HG03469 (cell line): Measurements from ENCODE around the gene CNTLN.
"Not testable (repeated sequence)": the region's sequence is repeated elsewhere in the genome, so short reads cannot be mapped to it uniquely, and the experiment has no call there.

Source experiments
- ATAC-seq: cut with Tn5 transposase; IDR thresholded peaks from one replicate; pipeline ENCODE4 v1.9.1; 2021; ENCODE audit warnings: mild to moderate bottlenecking, moderate library complexity, moderate number of reproducible peaks; ENCODE audit not compliant: unreplicated experiment

CNTLN gene

GRCh38 chr9:17185481-17186029 is 50.7 kb downstream of the CNTLN start:
- ATAC-seq: no peak

- no peak for ATAC-seq
These were observed 56.2 kb downstream of the CNTLN start for GRCh38 chr9:17191082-17191481.

- ATAC-seq: no peak
These were observed 69.8 kb downstream of the CNTLN start for GRCh38 chr9:17204611-17205152.

GRCh38 chr9:17216011-17216410 is 81.2 kb downstream of the CNTLN start:
- ATAC-seq: no peak

- ATAC-seq: no peak
These were observed 81.8 kb downstream of the CNTLN start for GRCh38 chr9:17216646-17217045.

GRCh38 chr9:17217272-17217671 is 82.4 kb downstream of the CNTLN start:
- no peak for ATAC-seq

- ATAC-seq: no peak
These were observed 84.4 kb downstream of the CNTLN start for GRCh38 chr9:17219261-17219660.

- no peak for ATAC-seq
These were observed 88.1 kb downstream of the CNTLN start for GRCh38 chr9:17222932-17223331.

- no peak for ATAC-seq
These were observed 90.6 kb downstream of the CNTLN start for GRCh38 chr9:17225407-17225806.

- ATAC-seq: no peak
These were observed 95.2 kb downstream of the CNTLN start for GRCh38 chr9:17229945-17230560.

GRCh38 chr9:17230646-17231045 is 95.8 kb downstream of the CNTLN start:
- no peak for ATAC-seq

GRCh38 chr9:17236147-17236546 is 101.3 kb downstream of the CNTLN start:
- ATAC-seq: no peak

GRCh38 chr9:17246770-17247169 is 111.9 kb downstream of the CNTLN start:
- ATAC-seq: no peak

GRCh38 chr9:17251100-17251499 is 116.3 kb downstream of the CNTLN start:
- no peak for ATAC-seq

- not testable (repeated sequence) for ATAC-seq
These were observed 133.8 kb downstream of the CNTLN start for GRCh38 chr9:17268531-17269188.

- no peak for ATAC-seq
These were observed 135.0 kb downstream of the CNTLN start for GRCh38 chr9:17269799-17270198.

- no peak for ATAC-seq
These were observed 137.7 kb downstream of the CNTLN start for GRCh38 chr9:17272536-17272935.

GRCh38 chr9:17280350-17281012 is 145.6 kb downstream of the CNTLN start:
- ATAC-seq: no peak

- ATAC-seq: not testable (repeated sequence)
These were observed 155.8 kb downstream of the CNTLN start for GRCh38 chr9:17290673-17291072.

- no peak for ATAC-seq
These were observed 156.9 kb downstream of the CNTLN start for GRCh38 chr9:17291766-17292165.

GRCh38 chr9:17293685-17294084 is 158.8 kb downstream of the CNTLN start:
- no peak for ATAC-seq
